ENCODE results near the gene RAB1B. TPM values are rescaled to one million over a fixed set of nuclear protein-coding genes. Genes with fewer than 3 reads are reported as not detected.
"Not testable (repeated sequence)": the region's sequence is repeated elsewhere in the genome, so short reads cannot be mapped to it uniquely, and the experiment has no call there.

The RAB1B gene
- polyA plus RNA-seq, 5 donors = 107 to 161 (median 120) TPM

- no peak for DNase-seq
Observed at GRCh38 chr11:66237867-66238266, 30.6 kb upstream of the RAB1B start.

- DNase-seq = no peak
Observed at GRCh38 chr11:66238786-66239413, 29.5 kb upstream of the RAB1B start.

GRCh38 chr11:66239511-66239910 is 28.9 kb upstream of the RAB1B start:
- no peak for DNase-seq

- DNase-seq = no peak
Observed at GRCh38 chr11:66239998-66240780, 28.2 kb upstream of the RAB1B start.

- DNase-seq = no peak
Observed at GRCh38 chr11:66240781-66241136, 27.7 kb upstream of the RAB1B start.

GRCh38 chr11:66242095-66242765 is 26.2 kb upstream of the RAB1B start:
- no peak for DNase-seq

DNA sequence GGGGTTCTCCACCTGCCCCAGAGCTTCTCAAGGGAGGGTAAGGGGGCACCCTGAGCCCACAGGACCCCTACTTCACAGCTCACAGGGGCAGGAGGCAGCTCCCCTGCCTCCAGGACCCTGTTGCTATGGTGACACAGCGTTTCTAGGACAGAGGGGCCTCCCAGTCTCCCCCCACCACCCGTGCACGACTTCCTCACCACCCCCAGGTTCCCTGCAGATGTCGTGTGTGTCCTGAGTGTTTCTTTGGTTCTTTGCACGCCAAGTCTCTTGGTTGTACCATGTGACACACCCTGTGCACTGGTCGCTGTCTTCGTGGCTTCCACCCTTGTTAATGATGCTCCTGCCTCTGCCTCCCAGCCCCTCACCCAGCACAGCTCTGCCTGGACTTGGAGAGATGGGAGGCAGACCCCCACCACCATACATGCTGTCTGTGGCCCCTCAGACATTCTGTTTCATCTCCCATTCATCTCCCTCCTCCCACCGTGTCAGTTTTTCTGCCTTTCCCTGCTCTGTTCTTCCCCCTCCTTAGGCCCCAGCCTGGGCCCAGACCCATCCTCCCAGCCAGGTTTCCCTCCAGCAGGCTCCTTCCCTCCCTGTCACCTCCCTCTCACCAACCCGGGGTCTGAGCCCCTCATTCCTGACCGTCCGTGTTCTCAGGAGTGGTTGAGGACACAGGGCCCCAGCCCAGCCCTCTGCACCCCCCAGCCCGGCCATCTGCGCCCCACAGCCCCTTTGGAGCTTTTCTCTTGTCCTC is 24.5 kb upstream of the RAB1B start:
- DNase-seq = no peak

- DNase-seq = no peak
Observed at GRCh38 chr11:66247295-66247694, 21.1 kb upstream of the RAB1B start.

DNA sequence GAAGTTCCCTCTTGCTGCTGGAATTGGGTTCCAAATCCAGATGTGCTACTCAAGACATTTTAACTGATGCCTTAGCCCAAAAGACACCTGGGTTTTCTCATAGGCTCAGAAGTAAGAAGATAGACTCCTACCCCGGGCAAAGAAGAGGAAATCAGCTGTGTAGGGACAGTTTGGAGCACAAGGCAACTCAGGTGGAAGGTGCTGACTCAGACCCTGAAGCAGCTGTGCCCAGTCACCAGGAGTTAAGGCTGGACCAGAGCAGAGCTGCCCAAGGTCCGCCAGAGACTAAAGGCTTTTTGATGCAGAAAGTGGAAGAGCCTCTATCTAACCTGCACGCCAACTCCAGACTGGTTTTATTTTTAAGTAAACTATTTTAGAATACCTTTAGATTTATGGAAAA is 20.6 kb upstream of the RAB1B start:
- DNase-seq = no peak

DNA sequence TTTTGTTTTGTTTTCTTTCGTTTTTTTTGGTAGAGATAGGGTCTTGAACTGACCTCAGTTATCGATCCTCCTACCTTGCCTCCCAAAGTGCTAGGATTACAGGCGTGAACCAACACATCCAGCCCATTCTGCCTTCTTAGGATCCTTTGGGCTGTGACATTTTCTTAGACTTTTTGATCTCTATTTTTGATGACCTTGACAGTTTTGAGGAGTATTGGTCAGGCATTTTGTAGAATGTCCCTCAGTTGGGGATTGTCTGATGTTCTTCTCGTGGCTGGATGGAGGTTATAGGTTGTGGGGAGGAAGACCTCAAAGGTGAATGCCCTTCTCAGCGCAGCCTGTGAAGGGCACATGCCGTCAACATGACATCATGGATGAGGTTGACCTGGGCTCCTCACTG is 19.5 kb upstream of the RAB1B start:
- DNase-seq = no peak

- no peak for DNase-seq
Observed at GRCh38 chr11:66251809-66252208, 16.6 kb upstream of the RAB1B start.

- not testable (repeated sequence) for DNase-seq
Observed at GRCh38 chr11:66253081-66253480, 15.4 kb upstream of the RAB1B start.

GRCh38 chr11:66258473-66258893 is 10.0 kb upstream of the RAB1B start:
- DNase-seq = no peak

- DNase-seq = no peak
Observed at GRCh38 chr11:66259225-66259624, 9.2 kb upstream of the RAB1B start.

GRCh38 chr11:66259956-66260355 is 8.5 kb upstream of the RAB1B start:
- DNase-seq = no peak

GRCh38 chr11:66261578-66261977 is 6.9 kb upstream of the RAB1B start:
- DNase-seq = no peak

DNA sequence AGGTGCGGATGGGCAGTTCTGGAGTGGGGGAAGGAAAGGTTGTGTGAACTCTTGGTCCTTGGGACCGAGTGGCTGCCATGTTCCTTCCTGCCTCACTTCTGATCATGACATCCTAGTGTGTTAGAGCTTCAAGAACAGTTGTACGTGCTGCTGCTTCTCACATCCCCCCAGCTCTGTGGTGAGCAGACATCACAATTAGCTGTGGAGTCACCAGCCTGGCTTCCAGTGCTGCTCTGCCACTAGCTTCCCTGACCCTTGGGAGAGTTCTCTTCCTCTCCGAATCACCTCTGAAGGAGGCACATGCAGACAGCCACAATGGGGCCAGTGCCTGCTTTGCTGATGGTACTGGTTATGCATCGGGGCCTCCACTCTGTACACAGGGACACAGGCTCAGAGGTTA is 6.2 kb upstream of the RAB1B start:
- no peak for DNase-seq

DNA sequence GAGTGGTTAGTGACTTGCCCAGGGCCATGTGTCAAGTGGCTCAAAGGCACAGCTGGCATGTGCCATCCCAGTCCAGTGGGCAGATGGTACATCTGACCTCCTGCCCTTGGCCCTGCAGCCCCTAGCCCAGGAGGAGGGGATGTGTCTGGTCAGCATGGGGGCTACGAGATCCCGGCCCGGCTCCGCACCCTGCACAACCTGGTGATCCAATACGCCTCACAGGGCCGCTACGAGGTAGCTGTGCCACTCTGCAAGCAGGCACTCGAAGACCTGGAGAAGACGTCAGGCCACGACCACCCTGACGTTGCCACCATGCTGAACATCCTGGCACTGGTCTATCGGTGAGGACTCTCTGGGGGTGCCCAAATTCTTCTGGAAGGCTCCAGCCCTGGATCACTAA is 5.7 kb upstream of the RAB1B start:
- DNase-seq = no peak

GRCh38 chr11:66263231-66263630 is 5.2 kb upstream of the RAB1B start:
- no peak for DNase-seq

DNA sequence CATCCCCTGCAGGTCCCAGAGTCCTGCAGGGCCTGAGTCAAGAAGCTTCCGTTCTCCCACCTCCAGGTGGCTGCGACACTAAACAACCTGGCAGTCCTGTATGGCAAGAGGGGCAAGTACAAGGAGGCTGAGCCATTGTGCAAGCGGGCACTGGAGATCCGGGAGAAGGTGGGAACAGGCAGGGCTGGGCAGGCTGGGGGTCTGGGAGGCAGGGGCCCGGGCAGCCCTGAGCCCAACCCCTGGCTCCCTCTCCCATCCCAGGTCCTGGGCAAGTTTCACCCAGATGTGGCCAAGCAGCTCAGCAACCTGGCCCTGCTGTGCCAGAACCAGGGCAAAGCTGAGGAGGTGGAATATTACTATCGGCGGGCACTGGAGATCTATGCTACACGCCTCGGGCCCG is 4.7 kb upstream of the RAB1B start:
- no peak for DNase-seq

- no peak for DNase-seq
Observed at GRCh38 chr11:66264383-66264782, 4.1 kb upstream of the RAB1B start.

DNA sequence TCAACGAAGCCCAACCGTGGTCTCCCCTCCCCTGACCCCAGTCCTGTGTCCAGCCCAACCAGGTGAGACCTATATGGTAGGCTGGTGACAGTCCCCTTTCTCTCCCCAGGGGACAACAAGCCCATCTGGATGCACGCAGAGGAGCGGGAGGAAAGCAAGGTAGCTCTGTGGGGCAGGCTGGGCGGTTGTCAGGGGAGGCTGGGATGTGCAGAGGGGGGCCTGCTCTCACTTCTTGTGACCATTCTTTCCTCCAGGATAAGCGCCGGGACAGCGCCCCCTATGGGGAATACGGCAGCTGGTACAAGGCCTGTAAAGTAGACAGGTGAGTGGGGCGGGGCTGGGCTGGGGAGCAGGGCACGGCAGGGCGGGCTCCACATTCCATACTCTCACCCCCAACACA is 3.5 kb upstream of the RAB1B start:
- no peak for DNase-seq
